COR-L47 (cell line): ENCODE results near the gene PER1.
"Not testable (repeated sequence)": the region's sequence is repeated elsewhere in the genome, so short reads cannot be mapped to it uniquely, and the experiment has no call there.

ENCODE experiments used
- DNase-seq: peaks from one replicate; lab custom pipeline; 2025; lab: John Stamatoyannopoulos, UW

PER1 gene

GRCh38 chr17:8121681-8122421 lies 30.4 kb downstream of the PER1 start:
- no peak for DNase-seq

GRCh38 chr17:8121407-8121680 lies 30.9 kb downstream of the PER1 start:
- no peak for DNase-seq

GRCh38 chr17:8120520-8121406 lies 31.4 kb downstream of the PER1 start:
- no peak for DNase-seq

- DNase-seq = peak; percentile 61
Observed at GRCh38 chr17:8119581-8120519, 32.4 kb downstream of the PER1 start.

- peak; percentile 52 for DNase-seq
Observed at GRCh38 chr17:8118769-8119580, 33.2 kb downstream of the PER1 start.

GRCh38 chr17:8117980-8118768 lies 34.0 kb downstream of the PER1 start, which contains the start of gene ALOXE3:
Gene ALOXE3, minus strand, starts transcription at chr17:8118514. Its CDS starts 524 bp downstream, at chr17:8117990.
- DNase-seq = no peak

- DNase-seq = no peak
Observed at GRCh38 chr17:8117367-8117979, 34.7 kb downstream of the PER1 start.

GRCh38 chr17:8116776-8117175 lies 35.4 kb downstream of the PER1 start:
- DNase-seq = no peak

- DNase-seq = no peak
Observed at GRCh38 chr17:8110907-8111306, 41.3 kb downstream of the PER1 start.

- DNase-seq = no peak
Observed at GRCh38 chr17:8110456-8110804, 41.8 kb downstream of the PER1 start.

- no peak for DNase-seq
Observed at GRCh38 chr17:8109661-8110455, 42.3 kb downstream of the PER1 start.

GRCh38 chr17:8108972-8109660 lies 43.1 kb downstream of the PER1 start:
- DNase-seq = no peak

GRCh38 chr17:8106980-8107379 lies 45.2 kb downstream of the PER1 start:
- DNase-seq = not testable (repeated sequence)

- DNase-seq = no peak
Observed at GRCh38 chr17:8105957-8106398, 46.2 kb downstream of the PER1 start.

- no peak for DNase-seq
Observed at GRCh38 chr17:8104911-8105310, 47.3 kb downstream of the PER1 start.

GRCh38 chr17:8103549-8103948 lies 48.7 kb downstream of the PER1 start:
- no peak for DNase-seq

- no peak for DNase-seq
Observed at GRCh38 chr17:8101721-8102120, 50.5 kb downstream of the PER1 start.

GRCh38 chr17:8100763-8101162 lies 51.4 kb downstream of the PER1 start:
- no peak for DNase-seq

GRCh38 chr17:8100111-8100510 lies 52.1 kb downstream of the PER1 start:
- DNase-seq = no peak
